CD4-positive, alpha-beta T cell (primary cell): ENCODE measurements around the gene HIPK1. TPM values are rescaled to one million over a fixed set of nuclear protein-coding genes. Genes with fewer than 3 reads are reported as not detected.

ENCODE experiments used
- ATAC-seq: fragments of 200-7000 bp; cut with Tn5 transposase; one replicate; pipeline ENCODE4 v1.10.0; 2022; ENCODE audit warnings: mild to moderate bottlenecking; ENCODE audit not compliant: poor library complexity
- CTCF ChIA-PET: fragments of 350-600 bp; sonication (Branson Sonifier 250); formaldehyde crosslinking; loops from one replicate; lab custom pipeline; 2021; ENCODE audit warnings: antibody characterized with exemption, inconsistent platforms; lab: Charles Lee
- POLR2A ChIA-PET: fragments of 350-600 bp; sonication (Branson Sonifier 250); formaldehyde crosslinking; loops from one replicate; lab custom pipeline; 2021; ENCODE audit warnings: antibody characterized with exemption, inconsistent platforms; lab: Charles Lee
- DNase-seq, 14 experiments: peaks; one replicate each; pipeline ENCODE4 v3.0.0-alpha.2; 2013 to 2020; ENCODE audit warnings: mixed read lengths in 2 of 14
- H3K27ac ChIP-seq, 2 donors: one replicate each; pipeline versions ENCODE4 v1.5.1 to v1.7.0; 2013; ENCODE audit warnings: low read length in 2 of 2, low read depth in 1 of 2, mild to moderate bottlenecking in 1 of 2
- H3K27me3 ChIP-seq, 2 experiments: 1 replicate in 1 of 2; 2 replicates in 1 of 2; pipeline versions ENCODE4 v1.6.1 to v1.7.0; 2013; ENCODE audit warnings: low read length in 2 of 2, control low read depth in 1 of 2, mild to moderate bottlenecking in 1 of 2, moderate library complexity in 1 of 2; ENCODE audit not compliant: insufficient read depth in 2 of 2, control insufficient read depth in 1 of 2
- H3K36me3 ChIP-seq: one replicate; pipeline ENCODE4 v1.6.1; 2013; ENCODE audit warnings: low read length, control low read depth; ENCODE audit not compliant: insufficient read depth
- H3K4me1 ChIP-seq: one replicate; pipeline ENCODE4 v1.6.1; 2013; ENCODE audit warnings: low read length, control low read depth; ENCODE audit not compliant: insufficient read depth
- H3K4me3 ChIP-seq: one replicate; pipeline ENCODE4 v1.5.1; 2013; ENCODE audit warnings: mild to moderate bottlenecking, low read length, moderate library complexity
- H3K9me3 ChIP-seq, 2 experiments: 1 replicate in 1 of 2; 2 replicates in 1 of 2; pipeline versions ENCODE4 v1.6.1 to v1.7.0; 2013; ENCODE audit warnings: low read length in 2 of 2, mild to moderate bottlenecking in 2 of 2, control low read depth in 1 of 2, moderate library complexity in 1 of 2; ENCODE audit not compliant: control insufficient read depth in 1 of 2, insufficient read depth in 1 of 2
- H3K27ac Mint-ChIP-seq: one replicate; pipeline ENCODE4 v1.8.0; 2020; ENCODE audit warnings: mixed read lengths
- H3K27me3 Mint-ChIP-seq: one replicate; pipeline ENCODE4 v1.8.0; 2021; ENCODE audit warnings: mixed read lengths
- H3K36me3 Mint-ChIP-seq: one replicate; pipeline ENCODE4 v1.8.0; 2021; ENCODE audit warnings: low read depth, mixed read lengths
- H3K4me1 Mint-ChIP-seq: one replicate; pipeline ENCODE4 v1.8.0; 2021; ENCODE audit warnings: low read depth, mixed read lengths
- H3K4me3 Mint-ChIP-seq: one replicate; pipeline ENCODE4 v1.8.0; 2020; ENCODE audit warnings: mild to moderate bottlenecking, mixed read lengths
- H3K9me3 Mint-ChIP-seq: one replicate; pipeline ENCODE4 v1.8.0; 2020; ENCODE audit warnings: mixed read lengths
- intact Hi-C, 2 experiments: fragments of 100-400 bp; cut with DNase I in 1 of 2; cut with micrococcal nuclease in 1 of 2; formaldehyde crosslinking; loops; one replicate each; pipeline versions ENCODE4 v1.15.1 to v1.9.0; 2023 to 2025; cut with DNase I, micrococcal nuclease
- total RNA-seq, 174 experiments: library from RNA in 2 of 174; stranded (reverse) in 2 of 174; gene quantifications; one replicate each; pipeline ENCODE4 v1.2.3 and lab custom pipeline; 2021 to 2026
- TF ChIP-seq, protein P1 (sequence below): fragments of 200-600 bp; IDR thresholded peaks from one replicate; pipeline ENCODE4 v1.8.0; 2022; ENCODE audit warnings: antibody characterized with exemption, mild to moderate bottlenecking

HIPK1 gene
- total RNA-seq, 2 experiments from 2014 or later, result 245 to 251 TPM

DNA sequence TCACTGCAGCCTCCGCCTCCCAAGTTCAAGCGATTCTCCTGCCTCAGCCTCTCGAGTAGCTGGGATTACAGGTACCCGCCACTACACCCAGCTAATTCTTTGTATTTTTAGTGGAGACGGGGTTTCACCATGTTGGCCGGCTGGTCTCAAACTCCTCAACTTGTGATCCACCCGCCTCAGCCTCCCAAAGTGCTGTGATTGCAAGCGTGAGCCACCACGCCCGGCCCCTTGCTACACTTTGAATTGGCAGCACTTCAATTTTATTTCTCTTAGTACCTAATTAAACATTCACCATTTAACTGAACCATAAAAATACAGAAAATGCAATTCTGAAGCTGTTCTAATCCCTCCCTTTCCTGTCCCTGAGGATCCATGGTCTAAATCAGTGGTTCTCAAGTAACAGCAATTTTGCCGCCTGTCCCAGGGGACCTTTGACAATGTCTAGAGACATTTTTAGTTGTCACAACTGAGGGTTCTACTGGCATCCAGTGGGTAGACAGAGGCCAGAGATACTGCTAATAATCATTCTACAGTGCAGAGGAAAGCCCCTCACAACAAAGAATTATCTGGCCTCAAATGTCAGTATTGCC lies 37.4 kb upstream of the HIPK1 start:
- Mint-ChIP-seq H3K27me3 (no peaks in the 10 kb centered on the region), H3K4me3 (no peak overlapping the region), H3K4me1 (peaks cover 11% of the 10 kb centered on the region), H3K27ac (no peak overlapping the region), H3K36me3 (peaks cover 32% of the 10 kb centered on the region), H3K9me3 (no peaks in the 10 kb centered on the region)
- ATAC-seq, result no peak
- ChIA-PET CTCF (interaction anchor here (0.5 to 1.9 kb wide), 6 partner anchors 10 to 157 kb away, joined by 3 to 4 read pairs (median 4); no protein-coding TSS in a partner anchor), POLR2A (interaction anchor here (1.0 to 1.8 kb wide), 2 partner anchors 13 to 32 kb away, joined by 3 to 9 read pairs; partner anchors contain the start of genes AP4B1 and DCLRE1B)
- H3K27ac ChIP-seq, result no peak overlapping the region
- no peak for DNase-seq
- TF ChIP-seq, protein P1, sequence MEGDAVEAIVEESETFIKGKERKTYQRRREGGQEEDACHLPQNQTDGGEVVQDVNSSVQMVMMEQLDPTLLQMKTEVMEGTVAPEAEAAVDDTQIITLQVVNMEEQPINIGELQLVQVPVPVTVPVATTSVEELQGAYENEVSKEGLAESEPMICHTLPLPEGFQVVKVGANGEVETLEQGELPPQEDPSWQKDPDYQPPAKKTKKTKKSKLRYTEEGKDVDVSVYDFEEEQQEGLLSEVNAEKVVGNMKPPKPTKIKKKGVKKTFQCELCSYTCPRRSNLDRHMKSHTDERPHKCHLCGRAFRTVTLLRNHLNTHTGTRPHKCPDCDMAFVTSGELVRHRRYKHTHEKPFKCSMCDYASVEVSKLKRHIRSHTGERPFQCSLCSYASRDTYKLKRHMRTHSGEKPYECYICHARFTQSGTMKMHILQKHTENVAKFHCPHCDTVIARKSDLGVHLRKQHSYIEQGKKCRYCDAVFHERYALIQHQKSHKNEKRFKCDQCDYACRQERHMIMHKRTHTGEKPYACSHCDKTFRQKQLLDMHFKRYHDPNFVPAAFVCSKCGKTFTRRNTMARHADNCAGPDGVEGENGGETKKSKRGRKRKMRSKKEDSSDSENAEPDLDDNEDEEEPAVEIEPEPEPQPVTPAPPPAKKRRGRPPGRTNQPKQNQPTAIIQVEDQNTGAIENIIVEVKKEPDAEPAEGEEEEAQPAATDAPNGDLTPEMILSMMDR, result no peak
- no peaks in the 10 kb centered on the region for H3K27me3 ChIP-seq
- H3K9me3 ChIP-seq, result no peaks in the 10 kb centered on the region
- H3K4me3 ChIP-seq, result no peak overlapping the region
- intact Hi-C loops, result no loop called here
- H3K36me3 ChIP-seq, result peaks cover 31% of the 10 kb centered on the region
- H3K4me1 ChIP-seq, result peaks cover 7% of the 10 kb centered on the region

DNA sequence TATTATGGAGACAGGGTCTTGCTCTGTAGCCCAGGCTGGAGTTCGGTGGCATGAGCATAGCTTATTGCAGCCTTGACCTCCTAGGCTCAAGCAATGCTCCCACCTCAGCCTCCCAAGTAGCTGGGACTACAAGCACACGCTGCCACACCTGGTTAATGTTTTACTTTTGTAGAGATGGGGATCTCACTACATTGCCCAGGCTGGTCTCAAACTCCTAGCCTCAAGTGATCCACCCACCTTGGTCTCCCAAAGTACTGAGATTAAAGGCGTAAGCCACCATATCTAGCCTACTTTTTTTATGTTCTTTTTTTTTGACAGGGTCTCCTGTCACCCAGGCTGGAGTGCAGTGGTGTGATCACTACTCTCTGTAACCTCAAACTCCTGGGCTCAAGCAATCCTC lies 35.9 kb upstream of the HIPK1 start:
- H3K4me1 Mint-ChIP-seq, result peaks cover 5% of the 10 kb centered on the region
- Histone ChIP-seq H3K36me3 (peaks cover 44% of the 10 kb centered on the region), H3K9me3 (no peaks in the 10 kb centered on the region), H3K4me3 (no peak overlapping the region), H3K27ac (no peak overlapping the region), H3K4me1 (no peaks in the 10 kb centered on the region), H3K27me3 (no peaks in the 10 kb centered on the region)
- peak overlapping the region; percentile 13 for H3K27ac Mint-ChIP-seq
- no peaks in the 10 kb centered on the region for H3K9me3 Mint-ChIP-seq
- H3K36me3 Mint-ChIP-seq, result peaks cover 46% of the 10 kb centered on the region
- no peak for DNase-seq
- ATAC-seq, result no peak
- ChIA-PET CTCF (interaction anchor here (1.2 to 1.9 kb wide), 2 partner anchors 23 to 25 kb away, joined by 4 read pairs; no protein-coding TSS in a partner anchor), POLR2A (interaction anchor here (1.8 kb wide), 1 partner anchor 11 kb away, joined by 9 read pairs; the partner anchor contains the start of genes AP4B1 and DCLRE1B)
- intact Hi-C loops, result no loop called here
- no peak overlapping the region for H3K4me3 Mint-ChIP-seq
- TF ChIP-seq, protein P1, result no peak
- no peaks in the 10 kb centered on the region for H3K27me3 Mint-ChIP-seq

- Mint-ChIP-seq H3K27me3 (no peaks in the 10 kb centered on the region), H3K4me1 (peaks cover 14% of the 10 kb centered on the region), H3K4me3 (no peak overlapping the region), H3K36me3 (peaks cover 65% of the 10 kb centered on the region), H3K9me3 (no peaks in the 10 kb centered on the region), H3K27ac (peak overlapping the region; percentile 5)
- Histone ChIP-seq H3K9me3 (no peaks in the 10 kb centered on the region), H3K36me3 (peaks cover 61% of the 10 kb centered on the region), H3K4me3 (no peak overlapping the region), H3K27me3 (no peaks in the 10 kb centered on the region), H3K27ac (no peak overlapping the region), H3K4me1 (no peaks in the 10 kb centered on the region)
- ATAC-seq (no peak), DNase-seq (no peak)
- TF ChIP-seq, protein P1, result no peak
- intact Hi-C loops, result no loop called here
- ChIA-PET POLR2A (interaction anchor here (2.2 kb wide), 1 partner anchor 9 kb away, joined by 8 read pairs; the partner anchor contains the start of gene AP4B1), CTCF (no interaction called here)
These were observed 34.0 kb upstream of the HIPK1 start for GRCh38 chr1:113895098-113895497.
